Hematopoietic multipotent progenitor cell treated with erythropoietin and hydrocortisone succinate and interleukin-3 and kit ligand, for 8 days (in vitro differentiated cells): ENCODE data around the gene C1QTNF6.

ENCODE experiments used
- DNase-seq: peaks from one replicate; pipeline ENCODE4 v3.0.0-alpha.2; 2015

Gene C1QTNF6

GRCh38 chr22:37223965-37224551 is 36.0 kb upstream of the C1QTNF6 start:
- DNase-seq: no peak

- DNase-seq: peak; percentile 31
Observed at GRCh38 chr22:37222440-37222971, 34.5 kb upstream of the C1QTNF6 start.

GRCh38 chr22:37221424-37222333 is 33.6 kb upstream of the C1QTNF6 start:
- no peak for DNase-seq

GRCh38 chr22:37220543-37220981 is 32.5 kb upstream of the C1QTNF6 start:
- no peak for DNase-seq

GRCh38 chr22:37219533-37219932 is 31.5 kb upstream of the C1QTNF6 start:
- no peak for DNase-seq

- no peak for DNase-seq
Observed at GRCh38 chr22:37218771-37219411, 30.8 kb upstream of the C1QTNF6 start.

GRCh38 chr22:37218399-37218770 is 30.3 kb upstream of the C1QTNF6 start:
- DNase-seq: no peak

GRCh38 chr22:37215890-37216289 is 27.8 kb upstream of the C1QTNF6 start:
- no peak for DNase-seq

GRCh38 chr22:37214731-37215030 is 26.6 kb upstream of the C1QTNF6 start:
- DNase-seq: no peak

- DNase-seq: no peak
Observed at GRCh38 chr22:37213941-37214730, 26.1 kb upstream of the C1QTNF6 start.

- no peak for DNase-seq
Observed at GRCh38 chr22:37213218-37213855, 25.3 kb upstream of the C1QTNF6 start.

- DNase-seq: no peak
Observed at GRCh38 chr22:37212174-37212906, 24.3 kb upstream of the C1QTNF6 start, which contains the start of gene SSTR3. TSS of gene SSTR3 (minus strand) at chr22:37212477. CDS start at chr22:37207803, 4,674 bp downstream.

- no peak for DNase-seq
Observed at GRCh38 chr22:37211866-37212173, 23.8 kb upstream of the C1QTNF6 start.

GRCh38 chr22:37211075-37211865 is 23.2 kb upstream of the C1QTNF6 start:
- DNase-seq: no peak

- no peak for DNase-seq
Observed at GRCh38 chr22:37210041-37210803, 22.2 kb upstream of the C1QTNF6 start.

- no peak for DNase-seq
Observed at GRCh38 chr22:37209140-37209845, 21.2 kb upstream of the C1QTNF6 start.

- no peak for DNase-seq
Observed at GRCh38 chr22:37208401-37209139, 20.5 kb upstream of the C1QTNF6 start.

GRCh38 chr22:37207981-37208380 is 19.9 kb upstream of the C1QTNF6 start:
- DNase-seq: no peak
